GM19023 (cell line): ENCODE measurements around the gene ST3GAL3.

Experiments
- ATAC-seq: cut with Tn5 transposase; IDR thresholded peaks from one replicate; pipeline ENCODE4 v1.9.1; 2021; ENCODE audit warnings: mild to moderate bottlenecking, moderate library complexity; ENCODE audit not compliant: unreplicated experiment

Gene ST3GAL3

DNA sequence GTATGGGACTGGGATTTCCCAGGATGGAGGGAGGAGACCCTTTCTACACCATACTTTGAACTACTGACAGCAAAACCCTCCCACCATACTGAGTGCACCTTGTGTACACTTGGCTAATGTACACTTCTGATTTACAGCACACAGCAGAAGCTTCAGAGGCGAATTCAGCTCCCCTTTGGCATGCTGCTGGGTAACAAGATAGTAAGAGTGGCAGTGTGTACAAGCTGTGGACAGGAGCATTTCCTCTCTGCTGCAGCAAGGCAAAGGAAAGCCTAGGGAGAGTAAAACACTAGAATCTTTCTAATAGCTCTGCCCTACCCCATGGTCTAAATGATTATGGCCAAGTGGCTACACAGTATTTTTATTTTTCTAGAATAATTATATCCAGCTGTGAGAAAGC is 142.3 kb downstream of the ST3GAL3 start:
- no peak for ATAC-seq

DNA sequence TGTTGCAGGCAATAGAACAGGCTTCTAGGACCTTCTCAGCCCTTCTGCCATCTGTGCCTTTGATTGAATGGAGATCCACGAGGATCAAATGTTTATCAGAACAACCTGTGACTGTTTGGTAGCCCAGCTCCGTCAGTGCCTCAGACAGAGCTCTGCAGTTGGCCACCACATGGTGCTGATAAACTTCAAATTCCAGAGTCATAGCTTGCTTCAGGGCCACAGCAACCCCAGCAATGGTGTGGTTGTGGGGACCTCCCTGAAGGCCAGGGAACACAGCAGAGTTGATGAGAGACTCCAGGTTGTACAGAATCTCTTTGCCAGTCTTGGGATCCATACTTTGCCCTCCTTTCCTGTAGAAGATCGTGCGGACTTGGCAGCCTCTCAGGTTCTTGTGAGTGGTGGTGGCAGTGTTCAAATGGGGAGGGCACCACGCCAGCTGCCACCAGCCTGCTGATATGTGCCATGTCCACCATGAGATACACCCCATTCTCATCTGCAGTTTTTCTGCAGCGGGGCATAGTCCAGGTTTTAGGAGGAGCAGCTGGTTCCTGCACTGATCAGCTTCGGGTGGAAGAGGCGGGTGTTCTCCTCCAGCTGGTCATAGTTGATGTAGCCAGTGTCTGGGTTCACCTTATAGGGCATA is 143.4 kb downstream of the ST3GAL3 start:
- no peak for ATAC-seq

DNA sequence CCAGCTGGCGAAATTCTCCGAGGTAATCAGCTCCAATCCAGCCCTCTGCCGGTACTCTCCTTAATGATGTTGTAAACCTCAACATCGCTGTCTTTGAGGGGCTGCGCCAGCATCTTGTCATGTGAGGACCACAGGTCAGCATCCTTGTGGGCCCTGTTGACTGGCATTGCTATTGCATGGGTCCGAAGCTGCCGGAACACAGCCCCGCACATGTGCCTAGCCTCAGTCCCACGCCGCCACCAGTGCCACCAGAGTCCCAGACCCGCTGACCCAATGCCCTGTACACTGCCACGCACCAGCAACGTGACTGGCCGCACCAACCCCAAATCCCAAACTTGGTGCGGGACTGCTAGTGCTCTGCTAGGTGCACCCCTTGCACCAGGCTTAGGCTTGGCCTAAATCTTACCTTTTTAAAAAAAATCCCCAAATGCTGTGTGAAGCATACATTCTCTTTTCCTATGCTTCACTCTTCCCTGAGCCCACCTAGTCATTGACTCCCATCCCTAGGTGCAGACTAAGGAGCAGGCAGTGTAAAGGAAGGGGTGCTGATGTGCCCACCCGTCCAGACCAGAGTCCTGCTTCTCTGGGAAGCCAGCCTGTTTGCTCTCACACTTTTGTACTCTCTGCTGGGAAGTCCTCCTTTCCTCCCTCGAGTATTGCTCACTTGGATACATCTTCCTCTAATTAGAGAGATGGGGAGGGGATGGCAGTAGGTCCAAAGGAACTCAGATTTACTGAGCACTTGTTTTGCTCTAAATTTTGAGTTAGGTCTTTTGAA is 144.4 kb downstream of the ST3GAL3 start:
- ATAC-seq = no peak

DNA sequence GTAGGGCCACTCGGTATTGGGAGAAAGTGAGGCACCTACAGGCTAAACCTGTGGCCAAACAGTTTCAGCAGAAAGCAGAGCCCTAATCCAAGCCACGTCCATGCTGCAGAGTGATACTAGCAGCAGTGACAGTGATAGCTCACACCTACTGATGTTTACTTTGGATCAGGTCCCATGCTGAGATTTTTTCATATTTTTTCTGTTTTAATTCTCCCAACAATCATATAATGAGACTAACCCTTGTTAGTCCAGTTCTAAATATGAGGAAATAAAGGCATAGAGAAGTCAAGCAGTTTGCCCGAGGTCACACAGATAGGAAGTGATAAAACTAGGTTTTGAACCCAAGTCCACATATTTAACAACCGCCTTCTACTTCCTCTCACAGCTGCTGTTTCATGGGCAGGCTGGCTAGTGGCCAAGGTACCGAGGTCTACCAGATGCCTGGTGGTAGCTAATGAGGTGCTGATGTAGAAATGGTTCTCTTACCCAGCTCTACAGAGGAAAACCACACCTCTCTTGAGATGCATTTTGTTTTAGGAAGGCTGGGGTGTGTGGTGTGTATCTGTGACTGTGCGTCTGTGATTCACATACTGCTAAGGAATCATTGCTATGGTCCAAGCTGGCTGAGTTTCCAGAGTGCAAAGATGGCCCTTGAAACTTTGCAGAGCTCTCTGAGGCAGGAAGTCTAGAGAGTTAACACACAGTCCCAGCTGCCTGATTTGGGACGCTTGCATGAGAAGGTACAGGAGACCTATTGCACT is 146.0 kb downstream of the ST3GAL3 start:
- ATAC-seq = no peak

DNA sequence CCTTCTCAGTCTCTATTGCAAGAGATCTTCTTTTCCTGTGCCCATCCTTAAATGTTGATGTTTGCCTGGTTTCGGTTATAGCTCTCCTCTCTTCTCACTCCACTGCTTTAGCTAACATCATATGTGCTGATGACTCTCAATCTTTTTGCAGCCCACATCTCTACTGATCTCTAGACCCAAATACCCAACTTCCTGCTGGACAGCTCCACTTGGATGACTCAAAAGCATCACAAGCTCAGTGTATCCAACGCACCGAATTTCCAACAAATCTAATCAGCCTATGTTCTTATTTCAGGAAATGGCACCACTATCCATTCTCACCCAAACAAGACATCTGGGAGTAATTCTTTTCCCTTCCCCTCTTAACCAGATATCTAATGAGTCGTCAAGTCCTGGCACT is 147.1 kb downstream of the ST3GAL3 start:
- no peak for ATAC-seq

DNA sequence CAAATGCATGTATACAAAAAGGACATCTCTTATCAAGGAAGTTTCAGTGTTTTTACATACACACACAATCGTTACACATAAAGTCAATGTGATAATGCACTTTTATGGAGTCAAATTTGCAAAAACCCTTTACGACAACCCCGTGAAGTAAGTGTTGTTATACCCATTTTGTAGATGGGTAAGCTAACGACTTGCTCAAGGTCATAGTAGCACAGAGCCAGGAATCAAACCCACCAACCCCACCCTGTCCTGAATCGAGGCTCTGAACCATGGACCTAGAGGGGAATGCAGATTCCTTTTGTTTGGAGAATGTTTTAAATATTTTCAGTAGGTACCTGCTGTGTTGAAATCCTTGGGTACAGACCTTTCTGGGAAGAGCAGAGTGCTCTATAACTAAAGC is 148.9 kb downstream of the ST3GAL3 start:
- ATAC-seq = no peak

DNA sequence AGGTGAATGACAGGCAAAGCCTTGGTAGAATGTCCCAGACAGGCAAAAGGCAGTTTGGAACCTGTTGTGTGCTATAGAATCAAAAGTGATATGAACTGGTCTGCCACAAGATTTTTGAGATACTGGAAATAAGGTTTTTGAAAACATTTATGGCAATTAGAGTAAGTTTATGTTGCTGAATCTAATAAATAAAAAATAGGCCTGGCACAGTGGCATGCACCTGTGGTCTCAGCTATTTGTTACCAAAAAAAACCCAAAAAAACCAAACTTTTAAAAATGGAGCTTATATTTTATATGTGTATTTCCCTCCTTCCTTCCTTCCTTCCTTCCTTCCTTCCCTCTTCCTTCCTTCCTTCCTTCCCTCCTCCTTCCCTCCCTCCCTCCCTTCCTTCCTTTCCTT is 149.8 kb downstream of the ST3GAL3 start:
- no peak for ATAC-seq

DNA sequence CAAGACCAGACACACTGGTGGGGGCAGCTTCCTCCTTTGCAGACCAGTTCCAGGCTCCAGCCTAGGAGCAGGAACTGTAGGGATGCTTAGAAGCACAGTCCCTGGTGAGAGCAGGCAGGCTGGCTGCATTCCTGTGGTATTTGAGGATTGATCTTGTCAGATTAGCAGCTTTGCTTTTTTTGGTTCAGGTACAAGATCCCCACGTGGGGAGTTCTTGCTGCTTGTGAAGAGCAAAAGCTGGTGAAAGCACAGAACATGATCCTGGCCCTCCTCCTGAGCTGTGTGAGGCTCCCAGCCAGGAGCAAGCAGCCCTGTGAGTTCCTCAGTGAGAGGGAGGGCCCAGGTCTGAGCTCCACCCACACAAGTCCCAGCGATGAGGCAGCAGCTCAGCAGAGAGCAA is 151.0 kb downstream of the ST3GAL3 start:
- no peak for ATAC-seq

DNA sequence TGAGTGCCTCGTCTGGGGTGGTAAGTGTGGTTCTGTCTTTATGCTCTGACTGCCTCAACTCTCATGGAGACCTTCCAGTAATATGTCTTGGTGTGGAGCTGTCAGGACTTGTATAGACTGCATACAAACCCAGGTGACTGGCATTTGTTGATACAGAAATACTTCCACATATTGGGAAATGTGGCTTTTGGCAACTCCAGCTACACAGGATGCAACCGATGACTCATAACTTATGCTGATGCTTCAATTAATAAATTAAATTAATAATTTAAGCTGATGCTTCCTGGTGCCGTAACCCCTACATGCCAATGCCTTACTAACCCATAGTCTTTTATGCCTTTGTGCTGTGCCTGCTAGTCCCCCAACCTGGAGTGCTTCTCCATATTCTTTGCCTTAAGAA is 154.0 kb downstream of the ST3GAL3 start:
- no peak for ATAC-seq

DNA sequence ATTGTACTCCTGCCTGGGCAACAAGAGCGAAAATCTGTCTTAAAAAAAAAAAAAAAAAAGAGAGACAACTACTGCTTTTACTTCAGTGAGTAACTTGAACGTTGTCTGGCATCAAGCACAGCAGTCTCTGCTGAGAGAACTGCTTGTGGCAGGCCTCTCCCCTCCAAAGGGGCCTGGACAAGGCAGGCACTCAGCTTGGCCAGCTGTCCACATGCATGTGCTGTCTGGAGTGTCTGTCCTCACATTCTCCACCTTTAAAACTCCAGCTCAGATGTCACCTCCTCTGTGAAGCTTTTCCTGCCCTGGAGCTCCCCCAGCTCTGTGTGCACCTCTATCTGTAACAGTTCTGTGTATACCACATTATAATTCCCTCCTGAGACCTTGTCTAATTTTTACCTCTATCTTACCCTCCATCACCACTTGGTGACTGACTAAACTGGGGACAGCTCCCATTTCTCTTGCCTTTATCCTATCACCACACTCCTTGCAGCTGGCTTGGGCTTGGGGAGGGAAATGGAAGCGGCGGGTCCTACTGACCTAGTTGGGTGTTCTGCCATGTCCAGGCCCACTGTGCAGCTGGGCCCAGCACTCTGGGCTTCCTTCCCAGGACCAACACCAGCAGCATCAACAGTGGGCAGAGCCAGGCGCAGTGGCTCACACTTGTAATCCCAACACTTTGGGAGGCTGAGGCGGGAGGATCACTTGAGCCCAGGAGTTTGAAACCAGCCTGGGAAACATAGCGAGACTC is 154.8 kb downstream of the ST3GAL3 start:
- no peak for ATAC-seq

DNA sequence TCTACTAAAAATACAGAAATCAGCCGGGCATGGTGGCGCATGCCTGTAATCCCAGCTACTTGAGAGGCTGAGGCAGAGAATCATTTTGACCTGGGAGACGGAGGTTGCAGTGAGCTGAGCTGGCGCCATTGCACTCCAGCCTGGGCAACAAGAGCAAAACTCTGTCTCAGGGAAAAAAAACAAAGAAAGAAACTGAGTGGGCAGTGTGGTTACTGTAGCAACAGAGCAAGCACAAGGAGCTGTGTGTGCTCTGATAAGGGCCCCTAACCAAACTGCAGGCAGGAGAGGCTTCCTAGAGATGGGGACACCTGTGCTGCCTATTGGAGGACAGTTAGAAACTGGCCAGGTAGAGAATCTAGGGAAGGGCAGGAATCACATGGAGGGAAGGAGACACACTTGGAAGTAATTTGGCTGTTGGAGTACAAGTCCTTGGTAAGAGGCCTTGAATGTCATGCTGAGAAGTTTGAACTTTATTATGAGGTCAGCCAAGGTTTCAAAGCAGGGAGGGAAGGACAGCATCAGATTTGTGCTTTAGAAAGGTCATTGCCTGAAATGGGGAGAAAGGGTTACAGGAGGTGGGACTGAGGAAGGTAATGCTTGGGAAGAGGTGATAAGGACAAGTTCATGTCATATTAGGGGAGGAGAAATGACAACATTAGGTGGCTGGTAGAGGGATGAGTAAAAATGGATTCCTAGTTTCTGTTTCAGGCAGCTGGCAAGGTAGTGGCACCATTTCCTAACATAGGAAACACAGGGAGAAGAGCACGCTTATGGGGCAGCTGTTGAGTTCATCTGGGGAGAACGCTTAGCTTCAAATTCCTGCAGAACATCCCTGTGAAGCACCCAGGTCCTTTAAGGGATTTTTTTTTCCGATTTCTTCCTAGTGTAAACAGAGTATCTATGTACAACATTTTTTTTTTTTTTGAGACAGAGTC is 157.0 kb downstream of the ST3GAL3 start:
- ATAC-seq = no peak

DNA sequence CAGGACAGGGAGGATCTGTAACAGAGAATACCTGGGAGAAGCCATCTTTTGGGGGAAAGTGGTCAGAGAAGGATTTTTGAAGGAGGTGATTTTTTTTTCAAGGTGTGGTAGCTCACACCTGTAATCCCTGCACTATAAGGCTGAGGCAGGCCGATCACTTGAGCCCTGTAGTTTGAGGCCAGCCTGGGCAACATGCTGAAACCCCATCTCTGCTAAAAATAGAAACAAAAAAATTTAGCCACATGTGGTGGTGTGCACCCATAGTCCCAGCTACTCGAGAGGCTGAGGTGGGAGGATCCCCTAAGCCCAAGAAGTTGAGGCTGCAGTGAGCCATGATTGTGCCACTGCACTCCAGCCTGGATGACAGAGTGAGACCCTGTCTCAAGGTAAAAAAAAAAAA is 158.9 kb downstream of the ST3GAL3 start:
- no peak for ATAC-seq

DNA sequence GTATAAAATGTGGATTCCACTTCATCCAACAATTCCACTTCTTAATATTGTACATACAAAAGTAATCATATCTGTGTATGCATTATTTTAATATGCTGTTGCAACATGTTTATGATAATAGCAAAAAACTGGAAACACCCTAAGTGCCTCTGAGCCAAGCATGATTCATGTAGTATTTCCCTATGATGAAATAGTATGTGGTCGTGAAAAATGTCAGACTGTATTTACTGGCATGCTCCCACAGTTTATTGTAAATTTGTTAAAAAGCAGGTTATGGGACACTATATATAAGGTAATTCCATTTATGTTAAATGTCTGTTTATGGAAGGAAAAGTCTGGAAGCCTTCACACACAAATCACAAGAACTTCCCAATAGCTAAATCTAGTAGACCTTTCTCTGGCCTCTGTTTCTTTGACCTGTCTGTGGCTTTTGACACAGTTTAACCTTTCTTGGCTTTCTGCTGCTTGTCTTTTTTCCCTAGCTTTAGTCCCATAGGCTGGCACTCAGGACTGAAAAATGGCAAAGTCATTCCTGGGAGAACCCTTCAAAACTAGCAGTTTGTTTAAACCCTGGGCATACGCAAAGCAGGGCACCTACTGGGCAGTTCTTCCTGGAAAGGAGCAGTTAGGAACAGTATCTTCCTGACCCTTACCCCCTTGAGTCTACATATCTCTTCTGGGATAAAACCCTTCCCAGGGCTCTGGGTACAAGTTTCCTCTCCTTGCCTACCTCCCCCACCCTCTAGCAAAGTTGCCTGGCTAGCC is 160.8 kb downstream of the ST3GAL3 start:
- ATAC-seq = no peak

DNA sequence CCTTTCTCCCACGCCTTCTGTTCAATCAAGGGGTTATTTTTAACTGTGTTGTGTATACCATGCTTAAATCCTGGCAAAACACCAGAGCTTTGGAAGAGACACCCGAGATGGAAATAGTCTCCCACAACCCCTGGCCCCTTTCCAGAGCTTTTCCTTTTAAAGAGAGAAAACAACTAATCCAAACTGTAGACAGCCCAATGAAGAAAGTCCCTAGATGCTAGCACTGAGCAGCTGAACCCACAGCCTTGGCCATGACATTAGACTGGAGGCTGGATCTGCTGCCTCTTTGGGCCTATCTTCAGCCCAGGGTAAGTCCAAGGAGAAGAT is 161.4 kb downstream of the ST3GAL3 start:
- ATAC-seq = no peak

DNA sequence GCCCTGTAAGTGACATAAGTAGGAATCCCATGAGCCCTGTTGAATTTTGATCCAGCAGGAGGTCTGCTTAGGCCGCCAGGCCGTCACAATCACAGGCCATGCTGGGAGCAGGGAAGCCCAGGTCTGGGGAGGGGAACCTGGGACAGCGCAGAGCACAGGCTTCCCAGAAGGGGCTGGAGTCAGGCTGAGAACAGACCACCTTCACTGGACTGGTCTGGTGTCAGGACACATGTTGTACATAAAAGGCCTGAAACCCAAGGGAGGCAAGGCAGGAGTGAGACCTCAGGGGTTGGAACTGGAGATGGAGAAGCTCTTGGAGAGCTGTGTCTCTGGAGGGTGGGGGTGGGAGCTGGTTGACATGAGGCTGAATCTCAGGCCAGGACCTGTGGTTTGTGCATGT is 163.0 kb downstream of the ST3GAL3 start:
- no peak for ATAC-seq

DNA sequence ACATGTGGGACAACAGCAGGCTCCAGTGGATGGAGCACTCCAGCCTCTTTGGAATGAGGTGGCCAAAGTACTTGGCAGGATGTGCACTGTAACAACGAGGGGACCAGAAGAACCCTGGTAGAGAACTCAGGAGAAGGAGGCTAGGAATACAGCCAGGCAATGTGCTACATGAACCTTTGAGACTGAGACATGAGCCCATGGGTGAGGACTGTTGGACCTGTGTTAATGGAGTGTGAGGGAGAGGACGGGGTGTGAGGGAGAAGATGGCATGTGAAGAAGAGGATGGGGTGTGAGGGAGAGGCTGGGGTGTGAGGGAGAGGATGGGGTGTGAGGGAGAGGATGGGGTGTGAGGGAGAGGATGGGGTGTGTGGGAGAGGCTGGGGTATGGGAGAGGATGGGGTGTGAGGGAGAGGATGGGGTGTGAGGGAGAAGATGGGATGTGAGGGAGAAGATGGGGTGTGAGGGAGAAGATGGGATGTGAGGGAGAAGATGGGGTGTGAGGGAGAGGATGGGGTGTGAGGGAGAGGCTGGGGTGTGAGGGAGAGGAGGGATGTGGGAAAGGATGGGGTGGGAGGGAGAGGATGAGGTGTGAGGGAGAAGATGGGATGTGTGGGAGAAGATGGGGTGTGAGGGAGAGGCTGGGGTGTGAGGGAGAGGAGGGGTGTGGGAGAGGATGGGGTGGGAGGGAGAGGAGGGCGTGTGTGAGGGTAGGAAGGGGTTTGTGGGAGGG is 164.0 kb downstream of the ST3GAL3 start:
- ATAC-seq = no peak

DNA sequence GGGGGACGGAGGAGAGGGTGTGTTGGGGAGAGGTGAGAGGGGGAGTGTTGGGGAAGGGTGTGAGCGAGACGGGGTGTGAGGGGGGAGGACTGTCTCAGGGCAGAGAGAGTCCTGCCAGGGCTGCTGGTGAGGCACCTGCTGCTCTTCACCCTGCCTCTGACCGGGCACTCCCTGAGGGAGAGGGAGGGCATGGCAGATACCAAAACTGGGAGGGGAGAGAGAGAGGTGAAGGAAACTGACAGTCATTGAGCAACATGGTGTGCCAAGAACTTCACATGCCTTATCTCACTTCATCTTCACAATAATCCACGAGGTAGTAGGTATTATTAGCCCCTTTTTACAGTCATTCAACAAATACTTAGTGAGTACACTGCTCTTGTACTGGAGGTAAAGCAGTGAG is 164.9 kb downstream of the ST3GAL3 start:
- ATAC-seq = no peak

DNA sequence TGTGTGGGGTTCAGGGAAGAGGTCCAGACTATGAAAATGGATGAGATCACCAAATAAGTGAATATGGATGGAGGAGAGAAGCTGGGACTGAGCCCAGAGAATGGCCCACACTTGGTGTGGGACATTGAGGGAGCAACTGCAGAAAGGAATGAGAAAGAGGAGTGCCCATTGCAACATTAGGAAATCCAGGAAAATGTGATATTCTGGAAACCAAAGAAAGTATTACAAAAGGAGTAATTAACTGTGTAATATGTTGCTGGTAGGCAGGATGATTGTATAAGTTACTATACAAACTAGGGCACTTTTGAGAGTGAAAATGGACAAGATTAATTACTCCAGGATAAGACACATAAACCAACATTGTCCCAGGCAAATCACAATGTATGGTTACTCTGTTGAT is 166.5 kb downstream of the ST3GAL3 start:
- ATAC-seq = no peak

DNA sequence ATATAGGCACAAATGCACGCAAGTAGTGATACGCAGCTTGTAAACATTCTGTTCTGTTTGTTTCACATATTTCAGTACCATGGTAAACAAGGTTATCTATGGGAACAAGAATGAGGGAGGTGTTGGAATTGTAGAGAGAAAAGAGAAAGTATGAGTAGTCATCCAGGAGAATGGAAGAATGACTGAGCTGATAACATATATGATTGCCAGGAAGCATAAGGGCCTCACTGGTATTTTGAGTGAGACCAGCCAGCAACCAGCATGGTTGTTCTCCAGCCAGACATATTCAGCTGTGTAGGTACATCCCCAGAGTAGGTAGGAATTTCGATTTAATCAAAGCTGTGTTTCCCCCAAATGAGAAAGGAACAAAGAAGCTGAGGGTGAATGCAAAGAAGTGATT is 167.4 kb downstream of the ST3GAL3 start:
- no peak for ATAC-seq
